Liver (tissue), 9 donors: ENCODE data around the gene CUX1. TPM values are rescaled to one million over a fixed set of nuclear protein-coding genes. Genes with fewer than 3 reads are reported as not detected.

Experiments used
- DNase-seq: peaks from one replicate; pipeline ENCODE4 v3.0.0-alpha.2; 2017; ENCODE audit warnings: low spot score
- H3K27ac ChIP-seq, 2 donors: one replicate each; pipeline ENCODE4 v1.7.0; 2013; ENCODE audit warnings: inconsistent platforms in 2 of 2, low read length in 2 of 2, control low read depth in 1 of 2, low read depth in 1 of 2, mild to moderate bottlenecking in 1 of 2
- H3K27me3 ChIP-seq, 4 donors: one replicate each; pipeline versions ENCODE4 v1.6.1 to v1.7.0; 2013; ENCODE audit warnings: low read length in 3 of 4, inconsistent platforms in 1 of 4, mild to moderate bottlenecking in 1 of 4, moderate library complexity in 1 of 4; ENCODE audit not compliant: control insufficient read depth in 4 of 4, insufficient read depth in 4 of 4
- H3K36me3 ChIP-seq, 4 donors: one replicate each; pipeline versions ENCODE4 v1.6.1 to v1.7.0; 2013; ENCODE audit warnings: low read length in 3 of 4, mild to moderate bottlenecking in 3 of 4, low read depth in 1 of 4, moderate library complexity in 1 of 4; ENCODE audit not compliant: control insufficient read depth in 4 of 4, insufficient read depth in 3 of 4
- H3K4me1 ChIP-seq, 4 donors: one replicate each; pipeline versions ENCODE4 v1.6.1 to v1.7.0; 2013; ENCODE audit warnings: low read length in 3 of 4, mild to moderate bottlenecking in 3 of 4, moderate library complexity in 1 of 4; ENCODE audit not compliant: control insufficient read depth in 4 of 4, insufficient read depth in 4 of 4
- H3K4me3 ChIP-seq, 3 donors: one replicate each; pipeline versions ENCODE4 v1.6.1 to v1.7.0; 2013; ENCODE audit warnings: low read length in 3 of 3, control low read depth in 1 of 3, low read depth in 1 of 3, mild to moderate bottlenecking in 1 of 3
- H3K9ac ChIP-seq, 2 donors: one replicate each; pipeline ENCODE4 v1.7.0; 2013; ENCODE audit warnings: low read length in 2 of 2, mild to moderate bottlenecking in 2 of 2, moderate library complexity in 2 of 2, control low read depth in 1 of 2, low read depth in 1 of 2
- H3K9me3 ChIP-seq, 4 donors: one replicate each; pipeline versions ENCODE4 v1.6.1 to v1.7.0; 2013; ENCODE audit warnings: low read length in 3 of 4; ENCODE audit not compliant: control insufficient read depth in 4 of 4
- EGR1 ChIP-seq, 2 donors: IDR thresholded peaks; 2 replicates each; pipeline ENCODE4 v1.6.1; 2016 to 2018; ENCODE audit warnings: antibody characterized with exemption in 2 of 2, low read depth in 2 of 2
- FOXA2 ChIP-seq: IDR thresholded peaks from 2 replicates; pipeline ENCODE4 v1.6.1; 2016; ENCODE audit warnings: antibody characterized with exemption
- GABPA ChIP-seq, 2 donors: IDR thresholded peaks in 1 of 2; conservative IDR thresholded peaks in 1 of 2; 2 replicates each; pipeline ENCODE4 v1.6.1; 2016; ENCODE audit warnings: antibody characterized with exemption in 2 of 2, mild to moderate bottlenecking in 1 of 2, moderate library complexity in 1 of 2
- HNF4G ChIP-seq: IDR thresholded peaks from 2 replicates; pipeline ENCODE4 v1.6.1; 2016; ENCODE audit warnings: antibody characterized with exemption
- JUND ChIP-seq, 2 donors: IDR thresholded peaks; 2 replicates each; pipeline ENCODE4 v1.6.1; 2016; ENCODE audit warnings: antibody characterized with exemption in 2 of 2
- NR2F2 ChIP-seq: IDR thresholded peaks from 2 replicates; pipeline ENCODE4 v1.6.1; 2016; ENCODE audit warnings: antibody characterized with exemption
- RAD21 ChIP-seq, 2 donors: IDR thresholded peaks; 2 replicates each; pipeline ENCODE4 v1.6.1; 2016; ENCODE audit warnings: antibody characterized with exemption in 2 of 2, mild to moderate bottlenecking in 2 of 2
- RXRA ChIP-seq, 2 donors: IDR thresholded peaks; 2 replicates each; pipeline ENCODE4 v1.6.1; 2017 to 2018; ENCODE audit warnings: antibody characterized with exemption in 2 of 2, mild to moderate bottlenecking in 1 of 2
- SP1 ChIP-seq: IDR thresholded peaks from 2 replicates; pipeline ENCODE4 v1.6.1; 2018; ENCODE audit warnings: antibody characterized with exemption, mild to moderate bottlenecking
- TAF1 ChIP-seq: conservative IDR thresholded peaks from 2 replicates; pipeline ENCODE4 v1.6.1; 2016; ENCODE audit warnings: antibody characterized with exemption, mild to moderate bottlenecking
- YY1 ChIP-seq: IDR thresholded peaks from 2 replicates; pipeline ENCODE4 v1.6.1; 2016; ENCODE audit warnings: antibody characterized with exemption, mild to moderate bottlenecking
- WGBS: extraction: QIAGEN DNeasy Blood & Tissue Kit; methylation state at CpG from one replicate; pipeline ENCODE4 v1.1.7; 2013; 5-methylcytosine and 5-hydroxymethylcytosine counted together
- polyA plus RNA-seq, 2 donors: library from polyadenylated mRNA; stranded (reverse) in 1 of 2; unstranded in 1 of 2; fragments of 200-250 nt in 1 of 2; fragments of >200 nt in 1 of 2; fragmentation: Nextera tagmentation in 1 of 2; extraction: Ambion mirVana in 1 of 2; gene quantifications; one replicate each; pipeline versions ENCODE4 v1.2.1 to v1.2.3, GENCODE V29; 2013 to 2015
- total RNA-seq, 2 donors: library from RNA; depleted of rRNA; stranded (reverse); fragments of >200 nt; gene quantifications; one replicate each; pipeline ENCODE4 v1.2.3, GENCODE V29; 2014
- TF ChIP-seq, protein P1 (sequence below): fragments of 150-350 bp; IDR thresholded peaks from 2 replicates; pipeline ENCODE4 v1.5.1; 2017; ENCODE audit warnings: improper control_type of control experiment, low read depth, low read length; ENCODE audit not compliant: missing input control
- TF ChIP-seq, protein P2 (sequence below): IDR thresholded peaks from 2 replicates; pipeline ENCODE4 v1.6.1; 2016; ENCODE audit warnings: antibody characterized with exemption, mild to moderate bottlenecking
- TF ChIP-seq, protein P3 (sequence below): IDR thresholded peaks from 2 replicates; pipeline ENCODE4 v1.6.1; 2016; ENCODE audit warnings: antibody characterized with exemption
- TF ChIP-seq, protein P4 (sequence below): IDR thresholded peaks from 2 replicates; pipeline ENCODE4 v1.6.1; 2016; ENCODE audit warnings: antibody characterized with exemption
- TF ChIP-seq, protein P5 (sequence below): IDR thresholded peaks from 2 replicates; pipeline ENCODE4 v1.6.1; 2016; ENCODE audit warnings: antibody characterized with exemption
- donor health status: healthy.
- donor health status: healthy.
- donor health status: healthy.
- donor health status: healthy.
- donor health status: healthy.

Gene CUX1
- total and polyA plus RNA-seq, 4 donors: 18.6 to 40.6 (median 21.4) TPM

DNA sequence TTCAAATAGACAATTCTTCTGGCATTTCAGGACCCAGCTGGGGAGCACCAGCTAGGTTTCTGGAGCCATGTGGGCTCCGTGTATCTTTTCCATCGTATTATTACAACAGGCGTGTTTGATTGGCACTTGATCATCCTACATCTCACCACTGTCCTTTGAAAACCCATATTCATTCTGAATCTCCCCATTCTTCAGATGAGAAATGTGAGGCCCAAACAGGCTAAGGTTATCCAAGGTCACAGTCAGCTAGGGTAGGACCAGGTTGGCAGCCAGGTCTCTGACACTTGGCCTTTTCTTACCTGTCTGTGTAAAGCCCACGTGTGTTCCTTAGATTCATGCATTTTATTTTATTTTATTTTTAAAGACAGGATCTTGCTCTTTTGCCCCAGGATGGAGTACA, 366.9 kb downstream of the CUX1 start:
- Histone ChIP-seq H3K4me3 (no peak overlapping the region), H3K9me3 (no peaks in the 10 kb centered on the region), H3K4me1 (no peaks in the 10 kb centered on the region), H3K27ac (no peak overlapping the region), H3K27me3 (no peaks in the 10 kb centered on the region), H3K36me3 (peaks cover 9 to 23% (median 11%) of the 10 kb centered on the region in 4 donors), H3K9ac (no peak overlapping the region)
- no peak for DNase-seq
- 96% methylated on average over 4 of the region's 4 CpGs for WGBS
- no peak for TF ChIP-seq HNF4G
- no peak for TF ChIP-seq RXRA (IDR thresholded peaks at IDR 0.05)
- TF ChIP-seq, protein P1, sequence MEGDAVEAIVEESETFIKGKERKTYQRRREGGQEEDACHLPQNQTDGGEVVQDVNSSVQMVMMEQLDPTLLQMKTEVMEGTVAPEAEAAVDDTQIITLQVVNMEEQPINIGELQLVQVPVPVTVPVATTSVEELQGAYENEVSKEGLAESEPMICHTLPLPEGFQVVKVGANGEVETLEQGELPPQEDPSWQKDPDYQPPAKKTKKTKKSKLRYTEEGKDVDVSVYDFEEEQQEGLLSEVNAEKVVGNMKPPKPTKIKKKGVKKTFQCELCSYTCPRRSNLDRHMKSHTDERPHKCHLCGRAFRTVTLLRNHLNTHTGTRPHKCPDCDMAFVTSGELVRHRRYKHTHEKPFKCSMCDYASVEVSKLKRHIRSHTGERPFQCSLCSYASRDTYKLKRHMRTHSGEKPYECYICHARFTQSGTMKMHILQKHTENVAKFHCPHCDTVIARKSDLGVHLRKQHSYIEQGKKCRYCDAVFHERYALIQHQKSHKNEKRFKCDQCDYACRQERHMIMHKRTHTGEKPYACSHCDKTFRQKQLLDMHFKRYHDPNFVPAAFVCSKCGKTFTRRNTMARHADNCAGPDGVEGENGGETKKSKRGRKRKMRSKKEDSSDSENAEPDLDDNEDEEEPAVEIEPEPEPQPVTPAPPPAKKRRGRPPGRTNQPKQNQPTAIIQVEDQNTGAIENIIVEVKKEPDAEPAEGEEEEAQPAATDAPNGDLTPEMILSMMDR: no peak
- no peak for TF ChIP-seq GABPA (IDR thresholded peaks at IDR 0.05 in 1 of 2, conservative IDR thresholded peaks at IDR 0.05 in 1 of 2)
- TF ChIP-seq, protein P2, sequence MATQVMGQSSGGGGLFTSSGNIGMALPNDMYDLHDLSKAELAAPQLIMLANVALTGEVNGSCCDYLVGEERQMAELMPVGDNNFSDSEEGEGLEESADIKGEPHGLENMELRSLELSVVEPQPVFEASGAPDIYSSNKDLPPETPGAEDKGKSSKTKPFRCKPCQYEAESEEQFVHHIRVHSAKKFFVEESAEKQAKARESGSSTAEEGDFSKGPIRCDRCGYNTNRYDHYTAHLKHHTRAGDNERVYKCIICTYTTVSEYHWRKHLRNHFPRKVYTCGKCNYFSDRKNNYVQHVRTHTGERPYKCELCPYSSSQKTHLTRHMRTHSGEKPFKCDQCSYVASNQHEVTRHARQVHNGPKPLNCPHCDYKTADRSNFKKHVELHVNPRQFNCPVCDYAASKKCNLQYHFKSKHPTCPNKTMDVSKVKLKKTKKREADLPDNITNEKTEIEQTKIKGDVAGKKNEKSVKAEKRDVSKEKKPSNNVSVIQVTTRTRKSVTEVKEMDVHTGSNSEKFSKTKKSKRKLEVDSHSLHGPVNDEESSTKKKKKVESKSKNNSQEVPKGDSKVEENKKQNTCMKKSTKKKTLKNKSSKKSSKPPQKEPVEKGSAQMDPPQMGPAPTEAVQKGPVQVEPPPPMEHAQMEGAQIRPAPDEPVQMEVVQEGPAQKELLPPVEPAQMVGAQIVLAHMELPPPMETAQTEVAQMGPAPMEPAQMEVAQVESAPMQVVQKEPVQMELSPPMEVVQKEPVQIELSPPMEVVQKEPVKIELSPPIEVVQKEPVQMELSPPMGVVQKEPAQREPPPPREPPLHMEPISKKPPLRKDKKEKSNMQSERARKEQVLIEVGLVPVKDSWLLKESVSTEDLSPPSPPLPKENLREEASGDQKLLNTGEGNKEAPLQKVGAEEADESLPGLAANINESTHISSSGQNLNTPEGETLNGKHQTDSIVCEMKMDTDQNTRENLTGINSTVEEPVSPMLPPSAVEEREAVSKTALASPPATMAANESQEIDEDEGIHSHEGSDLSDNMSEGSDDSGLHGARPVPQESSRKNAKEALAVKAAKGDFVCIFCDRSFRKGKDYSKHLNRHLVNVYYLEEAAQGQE: no peak
- no peak for TF ChIP-seq EGR1 (IDR thresholded peaks at IDR 0.05; ENCODE audit: low read depth in 2 of 2)
- TF ChIP-seq, protein P3, sequence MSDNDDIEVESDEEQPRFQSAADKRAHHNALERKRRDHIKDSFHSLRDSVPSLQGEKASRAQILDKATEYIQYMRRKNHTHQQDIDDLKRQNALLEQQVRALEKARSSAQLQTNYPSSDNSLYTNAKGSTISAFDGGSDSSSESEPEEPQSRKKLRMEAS: no peak
- TF ChIP-seq JUND (IDR thresholded peaks at IDR 0.05): no peak
- TF ChIP-seq FOXA2: no peak

DNA sequence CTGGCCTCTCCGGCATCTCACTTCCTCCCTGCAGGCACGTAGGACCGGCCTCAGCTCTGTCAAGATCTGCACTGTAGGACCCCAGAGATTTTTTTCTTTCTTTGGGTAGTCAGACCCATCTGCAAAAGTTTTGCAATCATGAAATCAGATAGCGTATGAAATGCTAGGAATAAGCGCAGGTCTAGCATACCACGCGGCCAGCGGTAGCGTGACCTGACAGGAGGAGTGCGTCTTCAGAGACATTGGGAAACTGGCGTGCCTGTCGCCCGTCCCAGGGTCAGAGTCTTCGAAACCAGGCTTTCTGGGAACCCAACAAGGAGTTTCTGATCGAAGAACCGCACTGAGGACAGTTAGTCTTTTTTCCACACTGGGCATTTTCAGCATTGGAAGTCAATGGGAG, 368.4 kb downstream of the CUX1 start:
- TF ChIP-seq NR2F2: no peak
- no peak for TF ChIP-seq JUND (IDR thresholded peaks at IDR 0.05)
- TF ChIP-seq, protein P3: no peak
- TF ChIP-seq HNF4G: no peak
- no peak for TF ChIP-seq EGR1 (IDR thresholded peaks at IDR 0.05; ENCODE audit: low read depth in 2 of 2)
- TF ChIP-seq SP1: no peak
- TF ChIP-seq, protein P4, sequence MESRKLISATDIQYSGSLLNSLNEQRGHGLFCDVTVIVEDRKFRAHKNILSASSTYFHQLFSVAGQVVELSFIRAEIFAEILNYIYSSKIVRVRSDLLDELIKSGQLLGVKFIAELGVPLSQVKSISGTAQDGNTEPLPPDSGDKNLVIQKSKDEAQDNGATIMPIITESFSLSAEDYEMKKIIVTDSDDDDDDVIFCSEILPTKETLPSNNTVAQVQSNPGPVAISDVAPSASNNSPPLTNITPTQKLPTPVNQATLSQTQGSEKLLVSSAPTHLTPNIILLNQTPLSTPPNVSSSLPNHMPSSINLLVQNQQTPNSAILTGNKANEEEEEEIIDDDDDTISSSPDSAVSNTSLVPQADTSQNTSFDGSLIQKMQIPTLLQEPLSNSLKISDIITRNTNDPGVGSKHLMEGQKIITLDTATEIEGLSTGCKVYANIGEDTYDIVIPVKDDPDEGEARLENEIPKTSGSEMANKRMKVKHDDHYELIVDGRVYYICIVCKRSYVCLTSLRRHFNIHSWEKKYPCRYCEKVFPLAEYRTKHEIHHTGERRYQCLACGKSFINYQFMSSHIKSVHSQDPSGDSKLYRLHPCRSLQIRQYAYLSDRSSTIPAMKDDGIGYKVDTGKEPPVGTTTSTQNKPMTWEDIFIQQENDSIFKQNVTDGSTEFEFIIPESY: no peak
- TF ChIP-seq RXRA (IDR thresholded peaks at IDR 0.05): no peak
- no peak for TF ChIP-seq FOXA2
- TF ChIP-seq, protein P5, sequence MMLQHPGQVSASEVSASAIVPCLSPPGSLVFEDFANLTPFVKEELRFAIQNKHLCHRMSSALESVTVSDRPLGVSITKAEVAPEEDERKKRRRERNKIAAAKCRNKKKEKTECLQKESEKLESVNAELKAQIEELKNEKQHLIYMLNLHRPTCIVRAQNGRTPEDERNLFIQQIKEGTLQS: no peak
- TF ChIP-seq GABPA (IDR thresholded peaks at IDR 0.05 in 1 of 2, conservative IDR thresholded peaks at IDR 0.05 in 1 of 2): no peak
- TF ChIP-seq YY1: no peak
- no peak for TF ChIP-seq RAD21 (IDR thresholded peaks at IDR 0.05)
- TF ChIP-seq, protein P2: no peak
- TF ChIP-seq TAF1: no peak
- no peaks in the 10 kb centered on the region for H3K4me1 ChIP-seq
- no peak overlapping the region for H3K9ac ChIP-seq
- H3K27me3 ChIP-seq: no peaks in the 10 kb centered on the region
- 92% methylated on average over 16 of the region's 16 CpGs for WGBS
- H3K27ac ChIP-seq: no peak overlapping the region
- no peak for DNase-seq
- H3K4me3 ChIP-seq: no peak overlapping the region
- peaks cover 10 to 34% (median 16%) of the 10 kb centered on the region in 4 donors for H3K36me3 ChIP-seq
- H3K9me3 ChIP-seq: no peaks in the 10 kb centered on the region
